HG03025 (cell line): ENCODE results near the gene SFRP2.
A peak's percentile ranks its signal among the peaks of the same experiment; 100 is the strongest.

Source experiments
- ATAC-seq: cut with Tn5 transposase; IDR thresholded peaks from one replicate; pipeline ENCODE4 v1.9.1; 2021; ENCODE audit warnings: mild to moderate bottlenecking, moderate library complexity; ENCODE audit not compliant: unreplicated experiment, low FRiP score

The SFRP2 gene

GRCh38 chr4:153798901-153799693 lies 10.2 kb upstream of the SFRP2 start:
- no peak for ATAC-seq

GRCh38 chr4:153798420-153798819 lies 9.5 kb upstream of the SFRP2 start:
- no peak for ATAC-seq

- ATAC-seq: no peak
These were observed 5.1 kb upstream of the SFRP2 start for GRCh38 chr4:153794006-153794405.

GRCh38 chr4:153792618-153793247 lies 3.9 kb upstream of the SFRP2 start:
- ATAC-seq: no peak

GRCh38 chr4:153791746-153792617 lies 3.1 kb upstream of the SFRP2 start:
- ATAC-seq: no peak

- peak; percentile 45 for ATAC-seq
These were observed 2.2 kb upstream of the SFRP2 start for GRCh38 chr4:153790962-153791551.

- no peak for ATAC-seq
These were observed 1.6 kb upstream of the SFRP2 start for GRCh38 chr4:153790500-153790865.

- no peak for ATAC-seq
These were observed 1.0 kb upstream of the SFRP2 start for GRCh38 chr4:153789741-153790499.

- ATAC-seq: no peak
These were observed 851 bp downstream of the SFRP2 start for GRCh38 chr4:153788051-153788412.

- no peak for ATAC-seq
These were observed 1.3 kb downstream of the SFRP2 start for GRCh38 chr4:153787575-153787974.

- no peak for ATAC-seq
These were observed 1.8 kb downstream of the SFRP2 start for GRCh38 chr4:153787061-153787560.

GRCh38 chr4:153785910-153786721 lies 2.8 kb downstream of the SFRP2 start:
- no peak for ATAC-seq

GRCh38 chr4:153784166-153784699 lies 4.7 kb downstream of the SFRP2 start:
- ATAC-seq: no peak

- ATAC-seq: no peak
These were observed 6.3 kb downstream of the SFRP2 start for GRCh38 chr4:153782581-153782980.

- ATAC-seq: no peak
These were observed 7.0 kb downstream of the SFRP2 start for GRCh38 chr4:153781717-153782416.

GRCh38 chr4:153781280-153781679 lies 7.6 kb downstream of the SFRP2 start:
- no peak for ATAC-seq

- ATAC-seq: peak; percentile 63
These were observed 8.0 kb downstream of the SFRP2 start for GRCh38 chr4:153780876-153781275.

GRCh38 chr4:153780221-153780620 lies 8.7 kb downstream of the SFRP2 start:
- no peak for ATAC-seq
